Fibroblast of the aortic adventitia (primary cell): ENCODE measurements around the gene DLGAP1. TPM values are rescaled to one million over a fixed set of nuclear protein-coding genes. Genes with fewer than 3 reads are reported as not detected.

ENCODE experiments used
- DNase-seq: peaks from one replicate; pipeline ENCODE4 v3.0.0-alpha.2; 2010; ENCODE audit warnings: low read depth
- H3K4me3 ChIP-seq: 2 replicates; pipeline ENCODE4 v1.5.1; 2011; ENCODE audit warnings: low read depth, mild to moderate bottlenecking, control low read depth, low read length, moderate library complexity
- total RNA-seq: library from RNA; depleted of rRNA; stranded (reverse); fragments of >200 nt; gene quantifications from 2 replicates; pipeline ENCODE4 v1.2.3, GENCODE V29; 2012; ENCODE audit warnings: low replicate concordance
- TF ChIP-seq, protein P1 (sequence below): IDR thresholded peaks from 2 replicates; pipeline ENCODE4 v1.5.1; 2011; ENCODE audit warnings: mild to moderate bottlenecking, low read length, control low read depth, inconsistent platforms; ENCODE audit not compliant: insufficient read depth

Gene DLGAP1
- total RNA-seq, 1 donor: 1.4 TPM

DNA sequence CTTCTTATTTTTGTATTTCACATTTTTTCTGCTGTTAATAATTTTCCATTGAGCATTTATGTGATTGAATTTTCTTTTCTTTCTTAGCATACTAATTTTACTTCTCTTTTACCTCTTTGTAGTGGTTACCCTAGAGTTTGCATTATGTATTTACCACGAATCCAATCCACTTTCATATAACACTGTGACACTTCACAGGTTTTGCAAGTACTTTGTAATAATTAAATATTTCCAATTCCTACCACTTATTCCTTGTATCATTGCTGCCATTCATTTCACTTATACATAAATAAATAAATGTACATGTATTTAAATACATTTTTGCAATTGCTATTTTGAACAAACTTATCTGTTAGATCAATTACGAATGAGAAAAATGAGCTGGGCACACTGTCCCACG lies 894.4 kb downstream of the DLGAP1 start:
- TF ChIP-seq, protein P1, sequence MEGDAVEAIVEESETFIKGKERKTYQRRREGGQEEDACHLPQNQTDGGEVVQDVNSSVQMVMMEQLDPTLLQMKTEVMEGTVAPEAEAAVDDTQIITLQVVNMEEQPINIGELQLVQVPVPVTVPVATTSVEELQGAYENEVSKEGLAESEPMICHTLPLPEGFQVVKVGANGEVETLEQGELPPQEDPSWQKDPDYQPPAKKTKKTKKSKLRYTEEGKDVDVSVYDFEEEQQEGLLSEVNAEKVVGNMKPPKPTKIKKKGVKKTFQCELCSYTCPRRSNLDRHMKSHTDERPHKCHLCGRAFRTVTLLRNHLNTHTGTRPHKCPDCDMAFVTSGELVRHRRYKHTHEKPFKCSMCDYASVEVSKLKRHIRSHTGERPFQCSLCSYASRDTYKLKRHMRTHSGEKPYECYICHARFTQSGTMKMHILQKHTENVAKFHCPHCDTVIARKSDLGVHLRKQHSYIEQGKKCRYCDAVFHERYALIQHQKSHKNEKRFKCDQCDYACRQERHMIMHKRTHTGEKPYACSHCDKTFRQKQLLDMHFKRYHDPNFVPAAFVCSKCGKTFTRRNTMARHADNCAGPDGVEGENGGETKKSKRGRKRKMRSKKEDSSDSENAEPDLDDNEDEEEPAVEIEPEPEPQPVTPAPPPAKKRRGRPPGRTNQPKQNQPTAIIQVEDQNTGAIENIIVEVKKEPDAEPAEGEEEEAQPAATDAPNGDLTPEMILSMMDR: no peak
- no peak for DNase-seq
- H3K4me3 ChIP-seq: no peak overlapping the region

- no peak for DNase-seq
- TF ChIP-seq, protein P1: no peak
- no peak overlapping the region for H3K4me3 ChIP-seq
Measured at GRCh38 chr18:3554811-3555427, 900.2 kb downstream of the DLGAP1 start.

GRCh38 chr18:3554091-3554601 lies 901.0 kb downstream of the DLGAP1 start:
- H3K4me3 ChIP-seq: no peak overlapping the region
- TF ChIP-seq, protein P1: no peak
- no peak for DNase-seq

- no peak for DNase-seq
- H3K4me3 ChIP-seq: no peak overlapping the region
- TF ChIP-seq, protein P1: no peak
Measured at GRCh38 chr18:3552305-3552704, 902.8 kb downstream of the DLGAP1 start.

GRCh38 chr18:3547891-3548615 lies 907.1 kb downstream of the DLGAP1 start:
- DNase-seq: no peak
- TF ChIP-seq, protein P1: no peak
- H3K4me3 ChIP-seq: no peak overlapping the region

- DNase-seq: no peak
- no peak overlapping the region for H3K4me3 ChIP-seq
- TF ChIP-seq, protein P1: no peak
Measured at GRCh38 chr18:3546106-3546505, 909.0 kb downstream of the DLGAP1 start.
